ENCODE results near the gene ADNP2. TPM values are rescaled to one million over a fixed set of nuclear protein-coding genes. Genes with fewer than 3 reads are reported as not detected.

Gene ADNP2
- total and polyA plus RNA-seq, 2 donors (not counting 1 experiment from before 2014, with no cell fraction given): 4.7 to 14.7 TPM

DNA sequence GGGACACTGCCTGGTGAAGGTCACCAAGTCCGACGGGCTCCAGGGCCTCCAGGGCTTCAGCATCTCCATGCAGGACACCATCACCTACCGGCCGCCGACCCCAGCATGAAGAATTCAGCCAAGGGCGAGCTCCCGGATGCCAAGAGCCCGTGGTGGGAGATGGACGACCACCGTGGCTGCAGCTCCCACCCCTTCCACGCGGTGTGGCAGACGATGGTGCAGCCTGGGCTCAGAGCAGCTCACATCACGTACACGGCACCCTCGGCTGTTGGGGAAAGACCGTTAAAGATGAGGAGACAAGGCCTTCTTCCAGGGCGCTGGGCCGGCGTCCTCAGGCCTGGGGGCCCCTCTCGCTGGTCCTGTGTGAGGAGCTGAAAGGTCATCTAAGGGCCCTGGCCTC lies 31.2 kb upstream of the ADNP2 start:
- DNase-seq (no peak), ATAC-seq (ENCODE audit: low read depth) (no peak)
- intact Hi-C loops (cut with micrococcal nuclease): no loop called here
- no peak overlapping the region for H3K4me3 Mint-ChIP-seq
- Histone ChIP-seq H3K79me2 (ENCODE audit: control insufficient read depth, insufficient read depth, low read length) (no peaks in the 10 kb centered on the region), H3K4me3 (ENCODE audit: control extremely low read depth in 1 of 5, extremely low read depth in 1 of 5, insufficient read depth in 1 of 5, low read depth in 2 of 5, low read length in 4 of 5) (no peak overlapping the region), H3K4me2 (replicated peaks; ENCODE audit: low read depth, low read length, poor library complexity, severe bottlenecking) (no peak overlapping the region), H3K36me3 (replicated peaks in 1 of 2; ENCODE audit: control extremely low read depth in 1 of 2, control insufficient read depth in 1 of 2, extremely low read depth in 1 of 2, insufficient read depth in 2 of 2, low read length in 1 of 2) (no peaks in the 10 kb centered on the region), H4K20me1 (ENCODE audit: control insufficient read depth, insufficient read depth, low read length, poor library complexity, severe bottlenecking) (no peaks in the 10 kb centered on the region), H3K9me3 (ENCODE audit: control extremely low read depth in 1 of 3, control insufficient read depth in 2 of 3, insufficient read depth in 1 of 3, low read length in 2 of 3) (peaks cover 0 to 7% (median 0%) of the 10 kb centered on the region in 3 donors), H2AFZ (ENCODE audit: insufficient read depth, low read depth, low read length, poor library complexity, severe bottlenecking) (no peak overlapping the region), H3K27ac (ENCODE audit: low read length in 2 of 2) (no peak overlapping the region), H3K27me3 (replicated peaks in 1 of 4; ENCODE audit: control extremely low read depth in 1 of 4, control insufficient read depth in 3 of 4, insufficient read depth in 4 of 4, low read length in 3 of 4) (no peaks in the 10 kb centered on the region), H3K9ac (ENCODE audit: low read length) (no peak overlapping the region), H3K4me1 (ENCODE audit: control insufficient read depth in 2 of 2, insufficient read depth in 2 of 2, low read length in 2 of 2) (no peaks in the 10 kb centered on the region)
- no peak overlapping the region for H3K27ac Mint-ChIP-seq
- WGBS (ENCODE audit: insufficient coverage): 95% methylated on average over 21 of the region's 21 CpGs
- H3K27me3 Mint-ChIP-seq: no peaks in the 10 kb centered on the region
- no peak for TF ChIP-seq EZH2 (IDR thresholded peaks at IDR 0.05; ENCODE audit: borderline replicate concordance, insufficient read depth, low read depth, low read length, poor library complexity, severe bottlenecking)
- TF ChIP-seq, protein P1, sequence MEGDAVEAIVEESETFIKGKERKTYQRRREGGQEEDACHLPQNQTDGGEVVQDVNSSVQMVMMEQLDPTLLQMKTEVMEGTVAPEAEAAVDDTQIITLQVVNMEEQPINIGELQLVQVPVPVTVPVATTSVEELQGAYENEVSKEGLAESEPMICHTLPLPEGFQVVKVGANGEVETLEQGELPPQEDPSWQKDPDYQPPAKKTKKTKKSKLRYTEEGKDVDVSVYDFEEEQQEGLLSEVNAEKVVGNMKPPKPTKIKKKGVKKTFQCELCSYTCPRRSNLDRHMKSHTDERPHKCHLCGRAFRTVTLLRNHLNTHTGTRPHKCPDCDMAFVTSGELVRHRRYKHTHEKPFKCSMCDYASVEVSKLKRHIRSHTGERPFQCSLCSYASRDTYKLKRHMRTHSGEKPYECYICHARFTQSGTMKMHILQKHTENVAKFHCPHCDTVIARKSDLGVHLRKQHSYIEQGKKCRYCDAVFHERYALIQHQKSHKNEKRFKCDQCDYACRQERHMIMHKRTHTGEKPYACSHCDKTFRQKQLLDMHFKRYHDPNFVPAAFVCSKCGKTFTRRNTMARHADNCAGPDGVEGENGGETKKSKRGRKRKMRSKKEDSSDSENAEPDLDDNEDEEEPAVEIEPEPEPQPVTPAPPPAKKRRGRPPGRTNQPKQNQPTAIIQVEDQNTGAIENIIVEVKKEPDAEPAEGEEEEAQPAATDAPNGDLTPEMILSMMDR (IDR thresholded peaks at IDR 0.05): no peak
- H3K9me3 Mint-ChIP-seq (ENCODE audit: insufficient read depth): no peaks in the 10 kb centered on the region
- ChIA-PET POLR2A (no interaction called here), CTCF (no interaction called here)
- H3K4me1 Mint-ChIP-seq: no peaks in the 10 kb centered on the region

DNA sequence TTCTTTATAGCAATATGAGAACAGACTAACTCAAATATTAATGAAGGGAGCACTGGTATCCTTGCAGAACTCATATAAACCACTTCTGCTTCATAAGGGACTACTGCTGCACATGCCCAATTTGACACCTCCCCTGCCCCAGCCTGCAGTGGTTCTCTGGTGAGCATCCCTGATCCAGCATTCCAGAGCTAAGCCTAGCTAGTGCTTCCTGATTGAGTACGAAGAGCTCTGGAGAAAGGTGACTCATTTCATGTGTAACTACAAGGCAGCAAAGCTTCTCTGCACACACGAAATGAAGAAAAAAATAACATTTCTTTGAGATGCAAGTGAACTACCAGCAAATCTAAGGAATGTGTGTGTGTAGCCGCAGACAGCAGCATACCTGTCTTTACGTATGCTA lies 22.8 kb upstream of the ADNP2 start:
- CTCF ChIA-PET: no interaction called here
- H3K79me2 ChIP-seq (ENCODE audit: control insufficient read depth, insufficient read depth, low read length): no peaks in the 10 kb centered on the region
- peaks cover 11% of the 10 kb centered on the region for H3K27me3 Mint-ChIP-seq
- no peak overlapping the region for H3K27ac ChIP-seq (ENCODE audit: low read length in 2 of 2)
- H3K9me3 ChIP-seq (ENCODE audit: control extremely low read depth in 1 of 3, control insufficient read depth in 2 of 3, insufficient read depth in 1 of 3, low read length in 2 of 3): peaks cover 8 to 28% (median 21%) of the 10 kb centered on the region in 3 donors
- no peak overlapping the region for H3K27ac Mint-ChIP-seq
- DNase-seq (no peak), ATAC-seq (ENCODE audit: low read depth) (no peak)
- H3K36me3 ChIP-seq (replicated peaks in 1 of 2; ENCODE audit: control extremely low read depth in 1 of 2, control insufficient read depth in 1 of 2, extremely low read depth in 1 of 2, insufficient read depth in 2 of 2, low read length in 1 of 2): no peaks in the 10 kb centered on the region
- intact Hi-C loops (cut with micrococcal nuclease): no loop called here
- no peaks in the 10 kb centered on the region for H4K20me1 ChIP-seq (ENCODE audit: control insufficient read depth, insufficient read depth, low read length, poor library complexity, severe bottlenecking)
- no peaks in the 10 kb centered on the region for H3K4me1 Mint-ChIP-seq
- no peak for TF ChIP-seq EZH2 (IDR thresholded peaks at IDR 0.05; ENCODE audit: borderline replicate concordance, insufficient read depth, low read depth, low read length, poor library complexity, severe bottlenecking)
- TF ChIP-seq, protein P1 (IDR thresholded peaks at IDR 0.05): no peak
- H3K4me1 ChIP-seq (ENCODE audit: control insufficient read depth in 2 of 2, insufficient read depth in 2 of 2, low read length in 2 of 2): no peaks in the 10 kb centered on the region
- H3K9ac ChIP-seq (ENCODE audit: low read length): no peak overlapping the region
- H3K4me2 ChIP-seq (replicated peaks; ENCODE audit: low read depth, low read length, poor library complexity, severe bottlenecking): no peak overlapping the region
- no peak overlapping the region for H2AFZ ChIP-seq (ENCODE audit: insufficient read depth, low read depth, low read length, poor library complexity, severe bottlenecking)
- 94% methylated on average over 2 of the region's 4 CpGs for WGBS (ENCODE audit: insufficient coverage)
- POLR2A ChIA-PET: no interaction called here
- peaks cover 4% of the 10 kb centered on the region for H3K9me3 Mint-ChIP-seq (ENCODE audit: insufficient read depth)
- H3K4me3 ChIP-seq (ENCODE audit: control extremely low read depth in 1 of 5, extremely low read depth in 1 of 5, insufficient read depth in 1 of 5, low read depth in 2 of 5, low read length in 4 of 5): no peak overlapping the region
- no peak overlapping the region for H3K4me3 Mint-ChIP-seq
- peaks cover 0 to 4% (median 0%) of the 10 kb centered on the region in 4 experiments for H3K27me3 ChIP-seq (replicated peaks in 1 of 4; ENCODE audit: control extremely low read depth in 1 of 4, control insufficient read depth in 3 of 4, insufficient read depth in 4 of 4, low read length in 3 of 4)

Measured in B cell (primary cell).